ENCODE measurements around the gene GPC5.
"Not testable (repeated sequence)": the region's sequence is repeated elsewhere in the genome, so short reads cannot be mapped to it uniquely, and the experiment has no call there.

The GPC5 gene

GRCh38 chr13:91369441-91369831, 29.0 kb upstream of the GPC5 start:
- no peak for DNase-seq

GRCh38 chr13:91370501-91370900, 27.9 kb upstream of the GPC5 start:
- DNase-seq, result no peak

GRCh38 chr13:91372911-91373310, 25.5 kb upstream of the GPC5 start:
- DNase-seq, result no peak

- peak in 1 of 5 experiments; percentile 43 for DNase-seq
These were observed 23.2 kb upstream of the GPC5 start for GRCh38 chr13:91375116-91375729.

GRCh38 chr13:91381371-91381770, 17.1 kb upstream of the GPC5 start:
- peak in 1 of 5 experiments; percentile 15 for DNase-seq

- DNase-seq, result peak in 1 of 5 experiments; percentile 21
These were observed 14.6 kb upstream of the GPC5 start for GRCh38 chr13:91383836-91384235.

- DNase-seq, result no peak
These were observed 13.5 kb upstream of the GPC5 start for GRCh38 chr13:91384896-91385295.

GRCh38 chr13:91389186-91389585, 9.2 kb upstream of the GPC5 start:
- DNase-seq, result no peak

GRCh38 chr13:91397595-91397994, 826 bp upstream of the GPC5 start:
- DNase-seq, result no peak

- DNase-seq, result peak in 1 of 5 experiments; percentile 8
These were observed 1.0 kb downstream of the GPC5 start for GRCh38 chr13:91399189-91400062.

- DNase-seq, result peak in 1 of 5 experiments; percentile 3
These were observed 1.6 kb downstream of the GPC5 start for GRCh38 chr13:91400063-91400399.

- DNase-seq, result no peak
These were observed 2.2 kb downstream of the GPC5 start for GRCh38 chr13:91400671-91401070.

- DNase-seq, result no peak
These were observed 3.5 kb downstream of the GPC5 start for GRCh38 chr13:91401920-91402319.

- DNase-seq, result no peak
These were observed 6.8 kb downstream of the GPC5 start for GRCh38 chr13:91405240-91405639.

GRCh38 chr13:91406619-91407018, 8.2 kb downstream of the GPC5 start:
- DNase-seq, result peak in 2 of 5 experiments; percentile 7 to 49

GRCh38 chr13:91408971-91409370, 10.6 kb downstream of the GPC5 start:
- DNase-seq, result no peak

GRCh38 chr13:91416579-91416978, 18.2 kb downstream of the GPC5 start:
- DNase-seq, result not testable (repeated sequence)

GRCh38 chr13:91417660-91418325, 19.4 kb downstream of the GPC5 start:
- peak in 1 of 5 experiments; percentile 8 for DNase-seq

- DNase-seq, result no peak
These were observed 28.5 kb downstream of the GPC5 start for GRCh38 chr13:91426913-91427312.

- DNase-seq, result not testable (repeated sequence)
These were observed 40.3 kb downstream of the GPC5 start for GRCh38 chr13:91438674-91439073.

GRCh38 chr13:91450913-91451312, 52.5 kb downstream of the GPC5 start:
- no peak for DNase-seq

- DNase-seq, result no peak
These were observed 56.2 kb downstream of the GPC5 start for GRCh38 chr13:91454666-91455065.

GRCh38 chr13:91456837-91457236, 58.4 kb downstream of the GPC5 start:
- no peak for DNase-seq

- no peak for DNase-seq
These were observed 61.1 kb downstream of the GPC5 start for GRCh38 chr13:91459485-91459884.
